ENCODE results near the gene SMOC1. TPM values are rescaled to one million over a fixed set of nuclear protein-coding genes. Genes with fewer than 3 reads are reported as not detected.

Gene SMOC1
- total RNA-seq, 2 donors from 2014 or later: not detected

DNA sequence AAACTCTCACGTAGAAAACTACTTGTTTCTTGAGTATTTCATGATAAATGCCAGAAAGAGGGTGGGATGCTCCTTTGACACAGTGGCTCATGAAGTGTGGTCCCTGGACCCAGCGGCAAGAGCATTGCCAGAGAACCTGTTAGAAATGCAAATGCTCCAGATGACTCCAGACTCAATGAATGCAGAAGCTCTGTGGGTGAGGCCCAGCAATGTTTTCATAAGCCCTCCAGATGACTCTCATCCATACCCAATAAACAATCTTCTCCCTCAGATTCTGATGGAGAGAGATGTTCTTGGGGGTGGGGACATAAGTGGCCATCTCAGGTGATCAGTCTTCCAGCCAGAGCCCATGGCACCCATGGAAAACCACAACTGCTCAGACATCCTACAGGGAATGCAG is 88.9 kb downstream of the SMOC1 start:
- Histone ChIP-seq H3K9ac (ENCODE audit: extremely low read depth, low read length, poor library complexity, severe bottlenecking) (no peak overlapping the region), H3K27ac (ENCODE audit: low read depth, low read length) (no peak overlapping the region), H3K36me3 (ENCODE audit: control insufficient read depth, insufficient read depth, low read length) (no peaks in the 10 kb centered on the region), H3K9me3 (ENCODE audit: control insufficient read depth, low read length) (no peaks in the 10 kb centered on the region), H3K4me3 (ENCODE audit: low read length) (no peak overlapping the region), H3K27me3 (ENCODE audit: control insufficient read depth, insufficient read depth, low read length, poor library complexity, severe bottlenecking) (no peaks in the 10 kb centered on the region), H3K4me1 (ENCODE audit: control insufficient read depth, insufficient read depth, low read length) (peaks cover 6% of the 10 kb centered on the region)
- TF ChIP-seq, protein P1, sequence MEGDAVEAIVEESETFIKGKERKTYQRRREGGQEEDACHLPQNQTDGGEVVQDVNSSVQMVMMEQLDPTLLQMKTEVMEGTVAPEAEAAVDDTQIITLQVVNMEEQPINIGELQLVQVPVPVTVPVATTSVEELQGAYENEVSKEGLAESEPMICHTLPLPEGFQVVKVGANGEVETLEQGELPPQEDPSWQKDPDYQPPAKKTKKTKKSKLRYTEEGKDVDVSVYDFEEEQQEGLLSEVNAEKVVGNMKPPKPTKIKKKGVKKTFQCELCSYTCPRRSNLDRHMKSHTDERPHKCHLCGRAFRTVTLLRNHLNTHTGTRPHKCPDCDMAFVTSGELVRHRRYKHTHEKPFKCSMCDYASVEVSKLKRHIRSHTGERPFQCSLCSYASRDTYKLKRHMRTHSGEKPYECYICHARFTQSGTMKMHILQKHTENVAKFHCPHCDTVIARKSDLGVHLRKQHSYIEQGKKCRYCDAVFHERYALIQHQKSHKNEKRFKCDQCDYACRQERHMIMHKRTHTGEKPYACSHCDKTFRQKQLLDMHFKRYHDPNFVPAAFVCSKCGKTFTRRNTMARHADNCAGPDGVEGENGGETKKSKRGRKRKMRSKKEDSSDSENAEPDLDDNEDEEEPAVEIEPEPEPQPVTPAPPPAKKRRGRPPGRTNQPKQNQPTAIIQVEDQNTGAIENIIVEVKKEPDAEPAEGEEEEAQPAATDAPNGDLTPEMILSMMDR (conservative IDR thresholded peaks at IDR 0.05): no peak
- H3K27me3 Mint-ChIP-seq (ENCODE audit: insufficient read depth): peaks cover 6% of the 10 kb centered on the region
- no peaks in the 10 kb centered on the region for H3K36me3 Mint-ChIP-seq (ENCODE audit: low read depth)
- no peaks in the 10 kb centered on the region for H3K9me3 Mint-ChIP-seq
- 78 to 84% methylated on average over 1 to 2 of the region's 2 CpGs for WGBS, 2 experiments (ENCODE audit: insufficient coverage in 1 of 2, insufficient read length in 1 of 2)
- DNase-seq: no peak
- H3K27ac Mint-ChIP-seq: no peak overlapping the region
- peaks cover 12% of the 10 kb centered on the region for H3K4me1 Mint-ChIP-seq
- H3K4me3 Mint-ChIP-seq: no peak overlapping the region

DNA sequence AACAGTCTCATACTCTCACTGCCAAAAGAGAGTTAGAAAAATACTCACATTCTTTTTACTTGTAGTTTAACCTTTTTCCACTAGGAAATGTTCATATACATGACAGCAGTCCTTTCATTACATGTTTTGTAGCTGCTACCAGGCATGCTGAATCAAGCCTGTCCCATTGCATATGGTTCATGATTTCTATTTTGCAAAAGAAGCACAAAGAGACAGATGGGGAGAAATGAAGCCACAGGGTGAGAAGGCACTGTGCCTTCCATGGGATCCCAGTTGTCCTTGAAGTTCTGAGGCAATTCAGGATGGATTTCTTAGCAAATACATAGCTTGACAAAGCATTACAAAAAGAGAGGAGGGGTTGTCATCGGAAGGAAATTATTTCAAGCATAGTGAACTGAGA is 89.5 kb downstream of the SMOC1 start:
- Mint-ChIP-seq H3K27ac (no peak overlapping the region), H3K27me3 (ENCODE audit: insufficient read depth) (peaks cover 3% of the 10 kb centered on the region), H3K36me3 (ENCODE audit: low read depth) (no peaks in the 10 kb centered on the region), H3K4me3 (no peak overlapping the region), H3K9me3 (no peaks in the 10 kb centered on the region), H3K4me1 (peaks cover 12% of the 10 kb centered on the region)
- Histone ChIP-seq H3K9me3 (ENCODE audit: control insufficient read depth, low read length) (no peaks in the 10 kb centered on the region), H3K4me1 (ENCODE audit: control insufficient read depth, insufficient read depth, low read length) (peaks cover 6% of the 10 kb centered on the region), H3K36me3 (ENCODE audit: control insufficient read depth, insufficient read depth, low read length) (no peaks in the 10 kb centered on the region), H3K27ac (ENCODE audit: low read depth, low read length) (no peak overlapping the region), H3K4me3 (ENCODE audit: low read length) (no peak overlapping the region), H3K27me3 (ENCODE audit: control insufficient read depth, insufficient read depth, low read length, poor library complexity, severe bottlenecking) (no peaks in the 10 kb centered on the region), H3K9ac (ENCODE audit: extremely low read depth, low read length, poor library complexity, severe bottlenecking) (no peak overlapping the region)
- TF ChIP-seq, protein P1 (conservative IDR thresholded peaks at IDR 0.05): peak; percentile 18
- no peak for DNase-seq
- 100% methylated on average over 1 of the region's 1 CpG for WGBS, 2 experiments (ENCODE audit: insufficient coverage in 1 of 2, insufficient read length in 1 of 2)

DNA sequence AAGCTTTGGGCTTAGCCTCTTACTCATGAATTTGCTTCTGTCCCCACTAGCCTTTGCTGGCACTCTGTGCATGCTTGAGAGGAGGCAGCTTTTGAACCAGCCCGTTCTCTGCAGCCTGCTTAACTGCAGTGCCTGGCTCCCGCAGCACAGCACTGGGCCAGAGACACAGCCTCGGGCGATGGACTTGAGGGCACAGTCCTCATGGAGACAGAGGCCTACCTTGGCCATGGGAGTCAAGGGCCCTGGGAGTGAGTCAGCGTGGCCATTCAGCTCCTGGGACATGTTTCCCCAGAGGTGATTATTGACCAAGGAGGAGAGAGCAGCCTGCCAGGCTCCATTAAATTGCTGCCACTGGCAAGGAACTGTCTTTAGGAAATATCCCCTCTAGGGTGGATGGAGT is 93.5 kb downstream of the SMOC1 start:
- H3K27ac ChIP-seq (ENCODE audit: low read depth, low read length): no peak overlapping the region
- 94 to 100% methylated on average over 4 to 5 of the region's 5 CpGs for WGBS, 2 experiments (ENCODE audit: insufficient coverage in 1 of 2, insufficient read length in 1 of 2)
- peaks cover 8% of the 10 kb centered on the region for H3K27me3 Mint-ChIP-seq (ENCODE audit: insufficient read depth)
- no peaks in the 10 kb centered on the region for H3K36me3 ChIP-seq (ENCODE audit: control insufficient read depth, insufficient read depth, low read length)
- no peak overlapping the region for H3K4me3 ChIP-seq (ENCODE audit: low read length)
- H3K9me3 ChIP-seq (ENCODE audit: control insufficient read depth, low read length): no peaks in the 10 kb centered on the region
- H3K4me1 Mint-ChIP-seq: peaks cover 12% of the 10 kb centered on the region
- TF ChIP-seq, protein P1 (conservative IDR thresholded peaks at IDR 0.05): no peak
- no peak for DNase-seq
- no peak overlapping the region for H3K4me3 Mint-ChIP-seq
- H3K9me3 Mint-ChIP-seq: no peaks in the 10 kb centered on the region
- H3K36me3 Mint-ChIP-seq (ENCODE audit: low read depth): no peaks in the 10 kb centered on the region
- H3K27ac Mint-ChIP-seq: no peak overlapping the region
- no peaks in the 10 kb centered on the region for H3K27me3 ChIP-seq (ENCODE audit: control insufficient read depth, insufficient read depth, low read length, poor library complexity, severe bottlenecking)
- H3K4me1 ChIP-seq (ENCODE audit: control insufficient read depth, insufficient read depth, low read length): peaks cover 6% of the 10 kb centered on the region
- no peak overlapping the region for H3K9ac ChIP-seq (ENCODE audit: extremely low read depth, low read length, poor library complexity, severe bottlenecking)

All from endodermal cell (in vitro differentiated cells).